ENCODE measurements around the gene ITGAL.
"Not testable (repeated sequence)": the region's sequence is repeated elsewhere in the genome, so short reads cannot be mapped to it uniquely, and the experiment has no call there.

ITGAL gene

GRCh38 chr16:30447512-30448226 is 24.9 kb upstream of the ITGAL start:
- TF ChIP-seq CREB5 (CRISPR knock-in tag; IDR thresholded peaks at IDR 0.05; ENCODE audit: low read depth) = no peak
- TF ChIP-seq RARB (CRISPR knock-in tag; IDR thresholded peaks at IDR 0.05) = no peak
- no peak for ATAC-seq

DNA sequence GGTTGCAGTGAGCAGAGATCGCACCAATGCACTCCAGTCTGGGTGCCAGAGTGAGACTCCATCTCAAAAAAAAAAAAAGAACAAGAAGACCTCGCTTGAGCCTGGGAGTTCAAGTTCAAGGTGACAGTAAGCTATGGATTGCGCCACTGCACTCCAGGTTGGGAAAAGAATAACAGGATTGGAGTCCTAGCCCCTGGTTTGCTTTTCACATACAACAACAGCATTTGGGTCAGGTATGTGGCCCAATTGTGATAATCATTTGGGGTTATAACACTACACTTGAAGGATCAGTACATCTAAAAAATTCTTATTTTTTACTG is 23.5 kb upstream of the ITGAL start:
- no peak for ATAC-seq
- no peak for TF ChIP-seq OSR1 (CRISPR knock-in tag; IDR thresholded peaks at IDR 0.05)
- TF ChIP-seq ZC3H10 (CRISPR knock-in tag; IDR thresholded peaks at IDR 0.05) = no peak
- TF ChIP-seq, protein P1, sequence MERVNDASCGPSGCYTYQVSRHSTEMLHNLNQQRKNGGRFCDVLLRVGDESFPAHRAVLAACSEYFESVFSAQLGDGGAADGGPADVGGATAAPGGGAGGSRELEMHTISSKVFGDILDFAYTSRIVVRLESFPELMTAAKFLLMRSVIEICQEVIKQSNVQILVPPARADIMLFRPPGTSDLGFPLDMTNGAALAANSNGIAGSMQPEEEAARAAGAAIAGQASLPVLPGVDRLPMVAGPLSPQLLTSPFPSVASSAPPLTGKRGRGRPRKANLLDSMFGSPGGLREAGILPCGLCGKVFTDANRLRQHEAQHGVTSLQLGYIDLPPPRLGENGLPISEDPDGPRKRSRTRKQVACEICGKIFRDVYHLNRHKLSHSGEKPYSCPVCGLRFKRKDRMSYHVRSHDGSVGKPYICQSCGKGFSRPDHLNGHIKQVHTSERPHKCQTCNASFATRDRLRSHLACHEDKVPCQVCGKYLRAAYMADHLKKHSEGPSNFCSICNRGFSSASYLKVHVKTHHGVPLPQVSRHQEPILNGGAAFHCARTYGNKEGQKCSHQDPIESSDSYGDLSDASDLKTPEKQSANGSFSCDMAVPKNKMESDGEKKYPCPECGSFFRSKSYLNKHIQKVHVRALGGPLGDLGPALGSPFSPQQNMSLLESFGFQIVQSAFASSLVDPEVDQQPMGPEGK (CRISPR knock-in tag; IDR thresholded peaks at IDR 0.05; ENCODE audit: borderline replicate concordance) = no peak
- TF ChIP-seq, protein P2, sequence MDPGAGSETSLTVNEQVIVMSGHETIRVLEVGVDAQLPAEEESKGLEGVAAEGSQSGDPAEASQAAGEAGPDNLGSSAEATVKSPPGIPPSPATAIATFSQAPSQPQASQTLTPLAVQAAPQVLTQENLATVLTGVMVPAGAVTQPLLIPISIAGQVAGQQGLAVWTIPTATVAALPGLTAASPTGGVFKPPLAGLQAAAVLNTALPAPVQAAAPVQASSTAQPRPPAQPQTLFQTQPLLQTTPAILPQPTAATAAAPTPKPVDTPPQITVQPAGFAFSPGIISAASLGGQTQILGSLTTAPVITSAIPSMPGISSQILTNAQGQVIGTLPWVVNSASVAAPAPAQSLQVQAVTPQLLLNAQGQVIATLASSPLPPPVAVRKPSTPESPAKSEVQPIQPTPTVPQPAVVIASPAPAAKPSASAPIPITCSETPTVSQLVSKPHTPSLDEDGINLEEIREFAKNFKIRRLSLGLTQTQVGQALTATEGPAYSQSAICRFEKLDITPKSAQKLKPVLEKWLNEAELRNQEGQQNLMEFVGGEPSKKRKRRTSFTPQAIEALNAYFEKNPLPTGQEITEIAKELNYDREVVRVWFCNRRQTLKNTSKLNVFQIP (CRISPR knock-in tag; IDR thresholded peaks at IDR 0.05; ENCODE audit: borderline replicate concordance, low read depth) = no peak
- TF ChIP-seq ZNF565 (CRISPR knock-in tag; conservative IDR thresholded peaks at IDR 0.05; ENCODE audit: low read depth) = no peak
- no peak for TF ChIP-seq CSDC2 (CRISPR knock-in tag; IDR thresholded peaks at IDR 0.05)
- no peak for TF ChIP-seq BACH2 (CRISPR knock-in tag; IDR thresholded peaks at IDR 0.05; ENCODE audit: borderline replicate concordance)
- TF ChIP-seq TOX (CRISPR knock-in tag; IDR thresholded peaks at IDR 0.05; ENCODE audit: borderline replicate concordance) = no peak
- no peak for TF ChIP-seq GLIS3 (CRISPR knock-in tag; IDR thresholded peaks at IDR 0.05)
- no peak for TF ChIP-seq TSHZ2 (CRISPR knock-in tag; IDR thresholded peaks at IDR 0.05)
- TF ChIP-seq SNAI2 (CRISPR knock-in tag; IDR thresholded peaks at IDR 0.05) = no peak
- no peak for TF ChIP-seq PPARA (CRISPR knock-in tag; IDR thresholded peaks at IDR 0.05; ENCODE audit: borderline replicate concordance)
- no peak for TF ChIP-seq RARB (CRISPR knock-in tag; IDR thresholded peaks at IDR 0.05)
- no peak for TF ChIP-seq ZNF8 (CRISPR knock-in tag; IDR thresholded peaks at IDR 0.05)
- no peak for TF ChIP-seq ZNF70 (CRISPR knock-in tag; IDR thresholded peaks at IDR 0.05)
- no peak for TF ChIP-seq ISL1 (CRISPR knock-in tag; IDR thresholded peaks at IDR 0.05)
- no peak for TF ChIP-seq ZFP30 (CRISPR knock-in tag; IDR thresholded peaks at IDR 0.05)
- TF ChIP-seq CREB5 (CRISPR knock-in tag; IDR thresholded peaks at IDR 0.05; ENCODE audit: low read depth) = no peak
- TF ChIP-seq CSRNP3 (CRISPR knock-in tag; IDR thresholded peaks at IDR 0.05) = no peak

GRCh38 chr16:30452709-30453580 is 19.6 kb upstream of the ITGAL start:
- not testable (repeated sequence) for ATAC-seq

Measured in SK-N-SH treated with all-trans-retinoic acid at 6 μM for 48 hours (cell line).